Activated CD4-positive, alpha-beta T cell treated with anti-CD3 and anti-CD28 coated beads, Interleukin-2, amount 10 ng/mL, durations not matched to agents 7 days and 5 days (primary cell): ENCODE data around the gene CDC20B. TPM values are rescaled to one million over a fixed set of nuclear protein-coding genes. Genes with fewer than 3 reads are reported as not detected.

Experiments
- CTCF ChIA-PET: fragments of 350-600 bp; sonication (Branson Sonifier 250); formaldehyde crosslinking; loops from one replicate; lab custom pipeline; 2021; ENCODE audit warnings: antibody characterized with exemption; lab: Charles Lee
- POLR2A ChIA-PET: fragments of 350-600 bp; sonication (Branson Sonifier 250); formaldehyde crosslinking; loops from one replicate; lab custom pipeline; 2021; ENCODE audit warnings: antibody characterized with exemption; lab: Charles Lee
- DNase-seq: peaks from one replicate; pipeline ENCODE4 v3.0.0-alpha.2; 2020
- H3K27ac Mint-ChIP-seq: one replicate; pipeline ENCODE4 v1.8.0; 2021; ENCODE audit warnings: mild to moderate bottlenecking, moderate library complexity, mixed read lengths
- H3K27me3 Mint-ChIP-seq: one replicate; pipeline ENCODE4 v1.8.0; 2021; ENCODE audit warnings: mixed read lengths
- H3K36me3 Mint-ChIP-seq: one replicate; pipeline ENCODE4 v1.8.0; 2021; ENCODE audit warnings: low read depth, mixed read lengths
- H3K4me1 Mint-ChIP-seq: one replicate; pipeline ENCODE4 v1.8.0; 2021; ENCODE audit warnings: mixed read lengths
- H3K4me3 Mint-ChIP-seq: one replicate; pipeline ENCODE4 v1.8.0; 2021; ENCODE audit warnings: mild to moderate bottlenecking, moderate library complexity, mixed read lengths
- H3K9me3 Mint-ChIP-seq: one replicate; pipeline ENCODE4 v1.8.0; 2021; ENCODE audit warnings: mixed read lengths
- total RNA-seq, 2 experiments: library from RNA; stranded (reverse); gene quantifications; one replicate each; pipeline ENCODE4 v1.2.3, GENCODE V29; 2021

Gene CDC20B
- total RNA-seq, 2 experiments from 2014 or later = 0.12 TPM; not detected in 1

- no peaks in the 10 kb centered on the region for H3K36me3 Mint-ChIP-seq
Observed at GRCh38 chr5:55151923-55152842, 20.8 kb downstream of the CDC20B start.

DNA sequence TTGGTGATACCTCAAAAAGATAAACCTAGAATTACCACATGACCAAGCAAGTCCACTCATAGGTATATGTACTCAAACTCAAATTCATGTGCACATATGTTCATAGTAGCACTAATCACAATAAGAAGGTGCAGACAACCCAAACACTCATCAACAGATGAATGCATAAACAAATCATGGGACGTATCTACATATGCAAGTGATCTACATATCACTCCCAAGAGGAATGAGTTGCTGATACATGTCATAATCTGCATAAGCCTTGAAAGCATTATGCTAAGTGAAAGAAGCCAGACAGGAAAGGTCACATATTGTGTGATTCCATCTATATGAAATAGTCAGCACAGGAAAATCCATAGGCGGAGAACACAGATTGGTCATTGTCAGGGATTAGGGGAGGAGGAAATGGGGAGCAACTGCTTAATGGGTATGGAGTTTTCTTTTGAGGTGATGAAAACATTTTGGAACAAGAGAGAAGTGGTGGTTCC is 23.6 kb downstream of the CDC20B start:
- POLR2A ChIA-PET = no interaction called here
- Mint-ChIP-seq H3K4me1 (peaks cover 21% of the 10 kb centered on the region), H3K27ac (no peak overlapping the region), H3K9me3 (peaks cover 4% of the 10 kb centered on the region), H3K4me3 (no peak overlapping the region), H3K27me3 (peaks cover 54% of the 10 kb centered on the region), H3K36me3 (peaks cover 12% of the 10 kb centered on the region)
- CTCF ChIA-PET = no interaction called here
- DNase-seq = no peak

More at GRCh38 chr5:55151923-55152842, 20.8 kb downstream of the CDC20B start:
- Mint-ChIP-seq H3K4me1 (no peaks in the 10 kb centered on the region), H3K27me3 (peaks cover 62% of the 10 kb centered on the region), H3K27ac (no peak overlapping the region), H3K9me3 (no peaks in the 10 kb centered on the region), H3K4me3 (no peak overlapping the region)
- DNase-seq = no peak
- POLR2A ChIA-PET = no interaction called here
- CTCF ChIA-PET = interaction anchor here (0.6 to 1.9 kb wide), 3 partner anchors 15 to 838 kb away, joined by 3 to 8 read pairs (median 5); no protein-coding TSS in a partner anchor

GRCh38 chr5:55146543-55147151 is 26.3 kb downstream of the CDC20B start:
- ChIA-PET CTCF (interaction anchor here (0.6 to 1.8 kb wide), 19 partner anchors 13 to 629 kb away, joined by 3 to 10 read pairs (median 3); partner anchors contain the start of genes GPX8, GZMA and SNX18), POLR2A (no interaction called here)
- Mint-ChIP-seq H3K36me3 (peaks cover 16% of the 10 kb centered on the region), H3K4me1 (peaks cover 36% of the 10 kb centered on the region), H3K9me3 (peaks cover 4% of the 10 kb centered on the region), H3K4me3 (peak overlapping the region; percentile 4), H3K27me3 (peaks cover 48% of the 10 kb centered on the region), H3K27ac (peak overlapping the region; percentile 43)
- DNase-seq = peak; percentile 91

GRCh38 chr5:55146080-55146479 is 26.9 kb downstream of the CDC20B start:
- peaks cover 16% of the 10 kb centered on the region for H3K36me3 Mint-ChIP-seq
- POLR2A ChIA-PET = no interaction called here

GRCh38 chr5:55143624-55144023 is 29.4 kb downstream of the CDC20B start:
- ChIA-PET POLR2A (interaction anchor here (0.7 to 0.8 kb wide), 2 partner anchors 9 to 196 kb away, joined by 4 read pairs; no protein-coding TSS in a partner anchor), CTCF (interaction anchor here (0.6 to 1.0 kb wide), 2 partner anchors 106 to 237 kb away, joined by 3 read pairs; no protein-coding TSS in a partner anchor)
- peaks cover 37% of the 10 kb centered on the region for H3K27me3 Mint-ChIP-seq

More at GRCh38 chr5:55146080-55146479, 26.9 kb downstream of the CDC20B start:
- CTCF ChIA-PET = interaction anchor here (0.6 to 1.8 kb wide), 18 partner anchors 13 to 629 kb away, joined by 3 to 10 read pairs (median 4); partner anchors contain the start of genes GPX8, GZMA and SNX18
- H3K4me1 Mint-ChIP-seq = peaks cover 42% of the 10 kb centered on the region
- H3K4me3 Mint-ChIP-seq = peak overlapping the region; percentile 4
- DNase-seq = no peak
- peaks cover 45% of the 10 kb centered on the region for H3K27me3 Mint-ChIP-seq
- H3K27ac Mint-ChIP-seq = peak overlapping the region; percentile 43
- H3K9me3 Mint-ChIP-seq = peaks cover 4% of the 10 kb centered on the region

GRCh38 chr5:55141945-55142690 is 30.9 kb downstream of the CDC20B start:
- POLR2A ChIA-PET = interaction anchor here (0.6 kb wide), 1 partner anchor 163 kb away, joined by 5 read pairs; no protein-coding TSS in a partner anchor
- Mint-ChIP-seq H3K27ac (peak overlapping the region; percentile 63), H3K27me3 (peaks cover 30% of the 10 kb centered on the region), H3K36me3 (peaks cover 16% of the 10 kb centered on the region), H3K4me3 (no peak overlapping the region), H3K9me3 (peaks cover 4% of the 10 kb centered on the region), H3K4me1 (peaks cover 47% of the 10 kb centered on the region)
- CTCF ChIA-PET = interaction anchor here (0.7 to 1.7 kb wide), 7 partner anchors 11 to 237 kb away, joined by 3 to 7 read pairs (median 3); no protein-coding TSS in a partner anchor
- DNase-seq = peak; percentile 21

More at GRCh38 chr5:55143624-55144023, 29.4 kb downstream of the CDC20B start:
- no peak for DNase-seq
- peaks cover 16% of the 10 kb centered on the region for H3K36me3 Mint-ChIP-seq
- H3K4me3 Mint-ChIP-seq = no peak overlapping the region
- peaks cover 47% of the 10 kb centered on the region for H3K4me1 Mint-ChIP-seq
- no peak overlapping the region for H3K27ac Mint-ChIP-seq
- H3K9me3 Mint-ChIP-seq = peaks cover 4% of the 10 kb centered on the region

DNA sequence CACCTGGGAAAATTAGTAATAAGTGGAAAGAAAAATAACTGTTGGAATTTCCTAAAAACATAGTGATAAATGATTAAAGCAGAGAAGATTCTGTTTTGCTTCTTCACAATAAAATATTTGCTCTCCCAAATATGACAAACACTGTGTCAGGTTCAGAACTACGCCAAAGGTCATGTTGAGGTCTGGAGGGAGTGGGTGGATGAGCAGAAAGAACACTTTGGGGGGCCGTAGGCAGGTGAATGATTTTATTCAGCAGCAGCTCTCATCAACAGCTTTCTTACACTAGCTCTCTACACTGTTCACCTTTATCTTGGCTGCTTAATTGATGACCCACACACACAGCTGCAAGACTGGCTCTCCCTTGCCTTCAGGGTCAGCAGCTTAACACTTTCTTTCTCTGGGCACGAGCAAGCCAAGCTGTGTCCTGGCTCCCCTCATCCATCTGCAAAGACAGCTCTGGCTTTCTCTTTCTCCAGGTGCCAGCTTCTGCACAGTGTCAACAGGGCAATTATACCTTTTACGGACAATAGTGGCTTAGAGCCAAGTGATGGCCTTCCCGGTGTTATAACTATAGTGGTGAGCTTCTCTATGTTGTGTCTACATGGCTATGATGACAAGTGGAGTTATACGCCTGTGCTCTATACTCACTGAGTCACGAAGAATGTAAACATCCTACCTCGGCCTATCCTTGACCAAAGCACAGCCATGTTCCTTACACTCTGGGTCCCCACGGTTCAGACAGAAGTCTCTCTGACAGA is 31.9 kb downstream of the CDC20B start:
- peaks cover 11% of the 10 kb centered on the region for H3K36me3 Mint-ChIP-seq
- ChIA-PET POLR2A (no interaction called here), CTCF (interaction anchor here (0.9 to 1.7 kb wide), 6 partner anchors 10 to 236 kb away, joined by 3 to 7 read pairs (median 4); no protein-coding TSS in a partner anchor)
- H3K9me3 Mint-ChIP-seq = peaks cover 3% of the 10 kb centered on the region
- DNase-seq = no peak
- no peak overlapping the region for H3K4me3 Mint-ChIP-seq
- H3K27ac Mint-ChIP-seq = no peak overlapping the region
- peaks cover 41% of the 10 kb centered on the region for H3K4me1 Mint-ChIP-seq
- peaks cover 30% of the 10 kb centered on the region for H3K27me3 Mint-ChIP-seq

GRCh38 chr5:55136521-55136920 is 36.5 kb downstream of the CDC20B start:
- H3K9me3 Mint-ChIP-seq = peaks cover 15% of the 10 kb centered on the region
- H3K27me3 Mint-ChIP-seq = peaks cover 16% of the 10 kb centered on the region
- no peak overlapping the region for H3K4me3 Mint-ChIP-seq
- DNase-seq = no peak
- CTCF ChIA-PET = interaction anchor here (1.3 to 1.6 kb wide), 3 partner anchors 9 to 152 kb away, joined by 3 to 5 read pairs (median 3); no protein-coding TSS in a partner anchor
- peaks cover 26% of the 10 kb centered on the region for H3K4me1 Mint-ChIP-seq
- POLR2A ChIA-PET = no interaction called here
- no peak overlapping the region for H3K27ac Mint-ChIP-seq
- peaks cover 7% of the 10 kb centered on the region for H3K36me3 Mint-ChIP-seq

GRCh38 chr5:55134053-55134722 is 38.8 kb downstream of the CDC20B start:
- peaks cover 22% of the 10 kb centered on the region for H3K27me3 Mint-ChIP-seq
- H3K9me3 Mint-ChIP-seq = peaks cover 28% of the 10 kb centered on the region
- H3K36me3 Mint-ChIP-seq = peaks cover 21% of the 10 kb centered on the region
- H3K4me1 Mint-ChIP-seq = peaks cover 17% of the 10 kb centered on the region
- peak; percentile 27 for DNase-seq
- peak overlapping the region; percentile 31 for H3K27ac Mint-ChIP-seq
- CTCF ChIA-PET = interaction anchor here (0.7 kb wide), 1 partner anchor 825 kb away, joined by 3 read pairs; no protein-coding TSS in a partner anchor
- POLR2A ChIA-PET = interaction anchor here (0.6 kb wide), 1 partner anchor 9 kb away, joined by 4 read pairs; no protein-coding TSS in a partner anchor
- H3K4me3 Mint-ChIP-seq = no peak overlapping the region

GRCh38 chr5:55123365-55123764 is 49.6 kb downstream of the CDC20B start:
- no peak for DNase-seq
- H3K36me3 Mint-ChIP-seq = peaks cover 5% of the 10 kb centered on the region
- peaks cover 8% of the 10 kb centered on the region for H3K27me3 Mint-ChIP-seq
- ChIA-PET CTCF (interaction anchor here (1.1 kb wide), 1 partner anchor 15 kb away, joined by 3 read pairs; no protein-coding TSS in a partner anchor), POLR2A (no interaction called here)
- no peak overlapping the region for H3K27ac Mint-ChIP-seq
- H3K4me1 Mint-ChIP-seq = no peaks in the 10 kb centered on the region
- peaks cover 6% of the 10 kb centered on the region for H3K9me3 Mint-ChIP-seq
- H3K4me3 Mint-ChIP-seq = no peak overlapping the region
